ENCODE measurements around the gene CCK. TPM values are rescaled to one million over a fixed set of nuclear protein-coding genes. Genes with fewer than 3 reads are reported as not detected.
"Not testable (repeated sequence)": the region's sequence is repeated elsewhere in the genome, so short reads cannot be mapped to it uniquely, and the experiment has no call there.

CCK gene
- total RNA-seq, 1 donor from 2014 or later: 1.1 TPM

DNA sequence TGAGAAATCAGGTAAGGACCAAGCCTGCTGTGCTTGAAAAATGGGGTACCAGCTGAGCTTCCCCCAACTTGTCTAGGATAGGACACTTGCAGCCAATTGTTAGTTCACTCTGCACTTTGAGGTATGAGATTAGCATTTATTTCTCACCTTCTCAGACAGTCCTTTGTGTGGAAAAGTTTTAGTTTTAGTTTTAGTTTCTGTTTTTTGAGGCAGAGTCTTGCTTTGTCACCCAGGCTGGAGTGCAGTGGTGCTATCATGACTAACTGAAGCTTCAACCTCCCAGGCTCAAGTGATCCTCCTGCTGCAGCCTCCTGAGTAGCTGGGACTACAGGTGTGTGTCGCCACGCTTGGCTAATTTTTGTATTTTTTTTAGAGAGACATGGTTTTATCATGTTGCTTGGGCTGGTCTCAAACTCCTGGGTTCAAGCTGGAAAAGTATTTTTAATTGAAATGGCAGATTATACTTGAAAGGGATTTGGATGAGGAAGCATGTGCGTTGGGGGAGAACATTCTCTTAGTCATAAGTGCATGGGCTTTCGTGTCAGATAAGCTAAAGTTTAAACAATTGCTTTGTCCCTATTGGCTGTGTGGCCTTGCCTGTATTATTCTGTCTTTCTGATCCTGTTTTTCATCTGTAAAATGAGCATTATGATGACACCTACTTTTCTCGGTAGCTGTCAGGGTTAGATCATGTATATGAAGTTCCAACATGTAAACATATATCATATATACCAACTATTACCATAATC, 25.2 kb upstream of the CCK start:
- Histone ChIP-seq H3K36me3 (ENCODE audit: control insufficient read depth, insufficient read depth, low read length) (no peaks in the 10 kb centered on the region), H3K27me3 (ENCODE audit: control insufficient read depth, insufficient read depth, low read length) (no peaks in the 10 kb centered on the region), H3K4me3 (ENCODE audit: low read depth, low read length) (no peak overlapping the region)
- FAIRE-seq (no peak), DNase-seq (ENCODE audit: low read depth) (no peak)
- TF ChIP-seq, protein P1, sequence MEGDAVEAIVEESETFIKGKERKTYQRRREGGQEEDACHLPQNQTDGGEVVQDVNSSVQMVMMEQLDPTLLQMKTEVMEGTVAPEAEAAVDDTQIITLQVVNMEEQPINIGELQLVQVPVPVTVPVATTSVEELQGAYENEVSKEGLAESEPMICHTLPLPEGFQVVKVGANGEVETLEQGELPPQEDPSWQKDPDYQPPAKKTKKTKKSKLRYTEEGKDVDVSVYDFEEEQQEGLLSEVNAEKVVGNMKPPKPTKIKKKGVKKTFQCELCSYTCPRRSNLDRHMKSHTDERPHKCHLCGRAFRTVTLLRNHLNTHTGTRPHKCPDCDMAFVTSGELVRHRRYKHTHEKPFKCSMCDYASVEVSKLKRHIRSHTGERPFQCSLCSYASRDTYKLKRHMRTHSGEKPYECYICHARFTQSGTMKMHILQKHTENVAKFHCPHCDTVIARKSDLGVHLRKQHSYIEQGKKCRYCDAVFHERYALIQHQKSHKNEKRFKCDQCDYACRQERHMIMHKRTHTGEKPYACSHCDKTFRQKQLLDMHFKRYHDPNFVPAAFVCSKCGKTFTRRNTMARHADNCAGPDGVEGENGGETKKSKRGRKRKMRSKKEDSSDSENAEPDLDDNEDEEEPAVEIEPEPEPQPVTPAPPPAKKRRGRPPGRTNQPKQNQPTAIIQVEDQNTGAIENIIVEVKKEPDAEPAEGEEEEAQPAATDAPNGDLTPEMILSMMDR (IDR thresholded peaks at IDR 0.05; ENCODE audit: insufficient read depth, low read length, severe bottlenecking): no peak

DNA sequence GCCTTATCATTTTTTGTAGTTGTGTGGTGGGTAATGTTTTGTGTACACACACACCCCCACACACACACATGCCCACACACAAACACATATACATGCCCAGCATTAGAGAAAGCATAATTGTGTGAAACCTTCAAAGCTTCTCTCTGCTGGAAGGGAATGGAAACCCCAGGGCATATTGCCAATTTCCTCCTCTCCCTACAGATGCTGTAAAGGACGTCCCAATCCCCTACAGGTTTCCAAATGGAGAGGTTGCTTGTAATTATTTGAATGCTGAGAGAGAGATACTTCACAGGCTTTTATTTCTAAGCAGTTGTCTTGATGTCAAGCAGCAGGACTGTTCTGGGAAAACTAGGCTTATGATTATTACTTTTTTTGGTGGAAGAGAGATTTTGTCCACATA, 23.0 kb upstream of the CCK start:
- TF ChIP-seq, protein P1 (IDR thresholded peaks at IDR 0.05; ENCODE audit: insufficient read depth, low read length, severe bottlenecking): no peak
- FAIRE-seq: no peak
- no peaks in the 10 kb centered on the region for H3K36me3 ChIP-seq (ENCODE audit: control insufficient read depth, insufficient read depth, low read length)
- H3K27me3 ChIP-seq (ENCODE audit: control insufficient read depth, insufficient read depth, low read length): no peaks in the 10 kb centered on the region
- H3K4me3 ChIP-seq (ENCODE audit: low read depth, low read length): no peak overlapping the region
- DNase-seq (ENCODE audit: low read depth): no peak

DNA sequence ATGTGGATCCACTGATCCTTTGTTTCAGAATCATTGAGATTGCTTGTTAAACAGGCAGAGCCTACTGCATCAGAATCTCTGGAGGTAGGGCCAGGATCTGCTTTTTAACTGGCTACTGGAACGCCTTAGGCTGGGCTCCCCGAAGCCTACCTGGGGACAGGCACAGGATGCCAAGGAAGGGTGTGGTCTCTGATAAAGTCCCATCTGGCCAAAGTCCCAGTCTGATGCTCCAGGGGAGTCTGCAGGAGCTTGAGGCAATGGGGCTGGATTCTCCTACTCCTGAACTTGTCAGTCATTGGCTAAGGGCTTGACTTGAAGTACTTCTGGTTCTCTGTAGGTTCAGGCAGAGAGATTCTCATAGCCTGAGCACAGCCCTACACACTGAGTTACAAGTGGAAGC, 22.4 kb upstream of the CCK start:
- H3K4me3 ChIP-seq (ENCODE audit: low read depth, low read length): no peak overlapping the region
- DNase-seq (ENCODE audit: low read depth) (no peak), FAIRE-seq (no peak)
- H3K27me3 ChIP-seq (ENCODE audit: control insufficient read depth, insufficient read depth, low read length): no peaks in the 10 kb centered on the region
- H3K36me3 ChIP-seq (ENCODE audit: control insufficient read depth, insufficient read depth, low read length): no peaks in the 10 kb centered on the region
- TF ChIP-seq, protein P1 (IDR thresholded peaks at IDR 0.05; ENCODE audit: insufficient read depth, low read length, severe bottlenecking): no peak

DNA sequence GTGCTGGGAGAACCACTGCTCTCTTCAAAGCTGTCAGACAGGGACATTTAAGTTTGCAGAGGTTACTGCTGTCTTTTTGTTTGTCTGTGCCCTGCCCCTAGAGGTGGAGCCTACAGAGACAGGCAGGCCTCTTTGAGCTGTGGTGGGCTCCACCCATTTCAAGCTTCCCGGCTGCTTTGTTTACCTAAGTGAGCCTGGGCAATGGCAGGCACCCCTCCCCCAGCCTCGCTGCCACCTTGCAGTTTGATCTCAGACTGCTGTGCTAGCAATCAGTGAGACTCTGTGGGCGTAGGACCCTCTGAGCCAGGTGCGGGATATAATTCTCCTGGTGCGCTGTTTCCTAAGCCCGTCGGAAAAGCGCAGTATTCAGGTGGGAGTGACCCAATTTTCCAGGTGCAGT, 21.4 kb upstream of the CCK start:
- not testable (repeated sequence) for H3K4me3 ChIP-seq (ENCODE audit: low read depth, low read length); H3K27me3 ChIP-seq (ENCODE audit: control insufficient read depth, insufficient read depth, low read length); H3K36me3 ChIP-seq (ENCODE audit: control insufficient read depth, insufficient read depth, low read length); FAIRE-seq; DNase-seq (ENCODE audit: low read depth)

DNA sequence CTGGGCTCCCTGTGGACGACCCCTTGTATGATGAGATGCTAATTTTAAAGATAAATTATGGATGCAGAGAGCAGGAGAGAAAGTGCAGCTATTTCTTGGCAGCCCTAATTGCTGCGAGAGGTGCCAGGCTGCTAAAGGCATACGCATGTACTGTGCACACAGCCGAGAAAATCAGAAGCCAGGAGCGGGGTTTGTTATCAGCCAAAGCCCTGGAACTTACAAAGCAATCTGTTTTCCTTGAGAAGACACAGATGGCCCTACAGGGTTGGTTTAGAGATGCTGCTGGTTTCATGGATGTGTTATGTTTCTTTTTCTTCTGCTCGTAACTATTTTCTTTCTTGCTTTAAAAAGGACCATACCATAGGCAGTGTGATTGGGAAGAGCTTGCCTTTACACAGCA, 11.7 kb upstream of the CCK start:
- TF ChIP-seq, protein P1 (IDR thresholded peaks at IDR 0.05; ENCODE audit: insufficient read depth, low read length, severe bottlenecking): no peak
- H3K36me3 ChIP-seq (ENCODE audit: control insufficient read depth, insufficient read depth, low read length): no peaks in the 10 kb centered on the region
- no peaks in the 10 kb centered on the region for H3K27me3 ChIP-seq (ENCODE audit: control insufficient read depth, insufficient read depth, low read length)
- DNase-seq (ENCODE audit: low read depth): no peak
- no peak for FAIRE-seq
- H3K4me3 ChIP-seq (ENCODE audit: low read depth, low read length): no peak overlapping the region

DNA sequence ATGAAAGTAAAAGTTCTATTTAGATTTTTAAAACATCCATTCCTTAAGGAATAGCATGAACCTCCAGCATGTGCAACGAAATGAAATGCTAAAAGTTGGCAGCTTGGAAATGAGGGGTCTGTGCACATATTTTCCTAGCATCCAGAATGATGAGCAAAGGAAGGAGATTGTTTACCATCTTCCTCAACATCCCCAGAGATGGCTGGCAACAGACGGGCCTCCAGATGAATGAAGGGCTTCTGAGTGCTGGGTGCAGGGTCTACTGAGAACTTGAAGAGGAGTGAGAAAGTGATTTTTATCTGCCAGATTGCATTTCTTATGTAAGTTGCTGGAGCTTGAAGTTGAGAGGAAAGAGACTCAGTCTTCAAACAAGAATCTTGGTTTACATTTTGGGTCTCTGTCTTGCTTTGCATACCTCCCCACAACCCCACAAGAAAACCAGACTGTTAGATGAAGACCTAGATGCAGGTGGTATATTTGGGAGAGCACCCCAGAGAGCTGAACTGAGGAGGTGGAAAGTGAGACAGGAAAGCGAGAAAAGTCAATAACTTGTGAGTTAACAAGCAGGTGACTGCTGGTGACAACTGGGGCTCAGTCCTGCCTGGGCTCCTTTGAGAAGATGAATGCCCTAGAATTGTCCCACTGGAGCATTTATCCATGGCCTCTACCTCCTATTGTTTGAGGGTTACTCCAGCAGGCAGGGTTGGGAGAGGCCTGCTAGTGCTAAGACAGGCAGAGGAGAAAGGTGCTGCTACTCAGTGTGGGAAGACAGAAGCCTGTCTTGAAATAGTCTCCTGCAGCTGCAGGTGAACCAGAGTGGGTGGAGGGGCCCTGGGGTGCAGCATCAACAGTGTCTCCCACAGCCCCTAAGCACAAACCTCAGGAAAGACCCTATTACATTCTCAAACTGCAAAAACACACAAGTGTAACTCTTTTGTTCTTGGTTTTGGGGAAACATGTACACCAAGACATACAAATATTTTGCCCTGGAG, 10.5 kb upstream of the CCK start:
- FAIRE-seq: peak; percentile 92
- no peaks in the 10 kb centered on the region for H3K36me3 ChIP-seq (ENCODE audit: control insufficient read depth, insufficient read depth, low read length)
- no peak for DNase-seq (ENCODE audit: low read depth)
- TF ChIP-seq, protein P1 (IDR thresholded peaks at IDR 0.05; ENCODE audit: insufficient read depth, low read length, severe bottlenecking): no peak
- H3K27me3 ChIP-seq (ENCODE audit: control insufficient read depth, insufficient read depth, low read length): no peaks in the 10 kb centered on the region
- no peak overlapping the region for H3K4me3 ChIP-seq (ENCODE audit: low read depth, low read length)
